Neural cell (in vitro differentiated cells): ENCODE results near the gene ZNF724. TPM values are rescaled to one million over a fixed set of nuclear protein-coding genes. Genes with fewer than 3 reads are reported as not detected.

Experiments used
- H2AFZ ChIP-seq: fragments of 200-600, 300-800 bp; sonication (generic), shearing (Covaris generic); 2 replicates; pipeline ENCODE4 v1.6.0; 2014; ENCODE audit warnings: low read depth, mild to moderate bottlenecking, antibody characterized with exemption, low read length, moderate library complexity
- H3F3A ChIP-seq: fragments of 200-600 bp; shearing (Covaris generic); 2 replicates; pipeline ENCODE4 v1.6.1; 2016; ENCODE audit warnings: mild to moderate bottlenecking, moderate library complexity, mixed read lengths, antibody characterized with exemption, low read length; ENCODE audit not compliant: insufficient read depth, poor library complexity, severe bottlenecking
- H3K27ac ChIP-seq: fragments of 200-600, 300-800 bp; sonication (generic), shearing (Covaris generic); 2 replicates; pipeline ENCODE4 v1.5.1; 2014; ENCODE audit warnings: mild to moderate bottlenecking, low read length, moderate library complexity
- H3K27me3 ChIP-seq: fragments of 300-800, 200-600 bp; sonication (generic), shearing (Covaris generic); 2 replicates; pipeline ENCODE4 v1.6.0; 2014; ENCODE audit warnings: mild to moderate bottlenecking, low read depth, low read length, moderate library complexity; ENCODE audit not compliant: insufficient read depth
- H3K36me3 ChIP-seq: fragments of 300-800, 200-600 bp; sonication (generic), shearing (Covaris generic); 2 replicates; pipeline ENCODE4 v1.5.1; 2014; ENCODE audit warnings: mild to moderate bottlenecking, antibody characterized with exemption, low read length, moderate library complexity; ENCODE audit not compliant: insufficient read depth
- H3K4me2 ChIP-seq: fragments of 300-800, 200-600 bp; sonication (generic), shearing (Covaris generic); 2 replicates; pipeline ENCODE4 v1.6.0; 2014; ENCODE audit warnings: mild to moderate bottlenecking, low read length
- H3K4me3 ChIP-seq: fragments of 300-800, 200-600 bp; sonication (generic), shearing (Covaris generic); 2 replicates; pipeline ENCODE4 v1.5.1; 2014; ENCODE audit warnings: mild to moderate bottlenecking, low read length, moderate library complexity
- H3K79me2 ChIP-seq: fragments of 200-600 bp; shearing (Covaris generic); replicated peaks from 2 replicates; pipeline ENCODE4 v1.6.0; 2014; ENCODE audit warnings: mild to moderate bottlenecking, low read length, moderate library complexity; ENCODE audit not compliant: insufficient read depth
- H3K9ac ChIP-seq: fragments of 300-800, 200-600 bp; sonication (generic), shearing (Covaris generic); 2 replicates; pipeline ENCODE4 v1.6.1; 2016; ENCODE audit warnings: mild to moderate bottlenecking, low read length, mixed read lengths
- H3K9me2 ChIP-seq: fragments of 200-600 bp; shearing (Covaris generic); 2 replicates; pipeline ENCODE4 v1.6.1; 2016; ENCODE audit warnings: mild to moderate bottlenecking, low read length, mixed read lengths; ENCODE audit not compliant: insufficient read depth
- H3K9me3 ChIP-seq: fragments of 200-600, 300-800 bp; sonication (generic), shearing (Covaris generic); 2 replicates; pipeline ENCODE4 v1.6.1; 2016; ENCODE audit warnings: mild to moderate bottlenecking, mixed run types, low read length, moderate library complexity, mixed read lengths
- H4K20me1 ChIP-seq: fragments of 200-600 bp; shearing (Covaris generic); 2 replicates; pipeline ENCODE4 v1.6.1; 2016; ENCODE audit warnings: mild to moderate bottlenecking, mixed run types; ENCODE audit not compliant: insufficient read depth
- CTCF ChIP-seq: fragments of 450-650 bp; IDR thresholded peaks from 2 replicates; pipeline ENCODE4 v1.5.1; 2014; ENCODE audit warnings: antibody characterized with exemption, mild to moderate bottlenecking, moderate library complexity; ENCODE audit not compliant: poor library complexity, severe bottlenecking
- EP300 ChIP-seq: fragments of 450-650 bp; conservative IDR thresholded peaks from 2 replicates; pipeline ENCODE4 v1.6.1; 2014; ENCODE audit warnings: antibody characterized with exemption, mild to moderate bottlenecking, moderate library complexity; ENCODE audit not compliant: poor library complexity, severe bottlenecking
- EZH2 ChIP-seq: fragments of 200-600, 300-800 bp; shearing (Covaris generic), sonication (generic); IDR thresholded peaks from 2 replicates; pipeline ENCODE4 v1.6.1; 2014; ENCODE audit warnings: antibody characterized with exemption, low read length, borderline replicate concordance, mild to moderate bottlenecking; ENCODE audit not compliant: insufficient read depth, poor library complexity, severe bottlenecking
- MXI1 ChIP-seq: fragments of 450-650 bp; conservative IDR thresholded peaks from 2 replicates; pipeline ENCODE4 v1.6.1; 2014; ENCODE audit warnings: antibody characterized with exemption, mild to moderate bottlenecking; ENCODE audit not compliant: poor library complexity, severe bottlenecking
- POLR2AphosphoS5 ChIP-seq: IDR thresholded peaks from 2 replicates; pipeline ENCODE4 v1.6.1; 2012
- RAD21 ChIP-seq: fragments of 450-650 bp; conservative IDR thresholded peaks from 2 replicates; pipeline ENCODE4 v1.6.1; 2014; ENCODE audit warnings: antibody characterized with exemption, mild to moderate bottlenecking, moderate library complexity
- REST ChIP-seq: IDR thresholded peaks from 2 replicates; pipeline ENCODE4 v1.6.1; 2012; ENCODE audit warnings: borderline replicate concordance
- SMC3 ChIP-seq: fragments of 450-650 bp; conservative IDR thresholded peaks from 2 replicates; pipeline ENCODE4 v1.6.1; 2014; ENCODE audit warnings: antibody characterized with exemption, mild to moderate bottlenecking, moderate library complexity; ENCODE audit not compliant: poor library complexity
- TAF1 ChIP-seq: IDR thresholded peaks from 2 replicates; pipeline ENCODE4 v1.6.1; 2012; ENCODE audit warnings: low read depth
- polyA plus RNA-seq: library from polyadenylated mRNA; depleted of rRNA; stranded (reverse); fragments of >200 nt; gene quantifications from 2 replicates; pipeline ENCODE4 v1.2.3, GENCODE V29; 2014

ZNF724 gene
- polyA plus RNA-seq, 1 donor from 2014 or later: 2.4 TPM

GRCh38 chr19:23203841-23204344 lies 46.3 kb downstream of the ZNF724 start:
- no peak overlapping the region for H3K9ac ChIP-seq
- no peaks in the 10 kb centered on the region for H3K79me2 ChIP-seq
- no peaks in the 10 kb centered on the region for H3K27me3 ChIP-seq
- peaks cover 6% of the 10 kb centered on the region for H3K9me3 ChIP-seq
- TF ChIP-seq EP300 (no peak), CTCF (no peak), POLR2AphosphoS5 (no peak), SMC3 (no peak), EZH2 (no peak), MXI1 (no peak), TAF1 (no peak)
- H3K4me2 ChIP-seq: no peak overlapping the region
- no peak overlapping the region for H3K4me3 ChIP-seq
- H3F3A ChIP-seq: no peaks in the 10 kb centered on the region
- no peak overlapping the region for H2AFZ ChIP-seq
- no peaks in the 10 kb centered on the region for H3K9me2 ChIP-seq
- no peaks in the 10 kb centered on the region for H3K36me3 ChIP-seq
- no peak overlapping the region for H3K27ac ChIP-seq
- H4K20me1 ChIP-seq: no peaks in the 10 kb centered on the region

GRCh38 chr19:23190341-23190740 lies 59.9 kb downstream of the ZNF724 start:
- Histone ChIP-seq H3K27ac (no peak overlapping the region), H3K9me3 (peaks cover 5% of the 10 kb centered on the region), H4K20me1 (no peaks in the 10 kb centered on the region)

More at GRCh38 chr19:23190341-23190740, 59.9 kb downstream of the ZNF724 start:
- Histone ChIP-seq H3F3A (no peaks in the 10 kb centered on the region), H3K79me2 (no peaks in the 10 kb centered on the region), H3K9ac (no peak overlapping the region), H3K36me3 (no peaks in the 10 kb centered on the region), H2AFZ (no peak overlapping the region), H3K27me3 (no peaks in the 10 kb centered on the region), H3K4me2 (no peak overlapping the region), H3K9me2 (no peaks in the 10 kb centered on the region), H3K4me3 (no peak overlapping the region)
- TF ChIP-seq MXI1 (no peak), CTCF (no peak), SMC3 (no peak), POLR2AphosphoS5 (no peak), EZH2 (no peak), TAF1 (no peak), REST (no peak), RAD21 (no peak), EP300 (no peak)
